Panc1 (cell line): ENCODE measurements around the gene KLHL3. TPM values are rescaled to one million over a fixed set of nuclear protein-coding genes. Genes with fewer than 3 reads are reported as not detected.
A peak's percentile ranks its signal among the peaks of the same experiment; 100 is the strongest.

Experiments used
- ATAC-seq: fragments of 200-7000 bp; cut with Tn5 transposase; 2 replicates; pipeline ENCODE4 v1.9.1; 2020; ENCODE audit warnings: mild to moderate bottlenecking, moderate library complexity
- BruUV-seq: library from RNA; stranded (reverse); fragments of 400-500 nt; replicated peaks from 2 replicates; lab custom pipeline; 2021; lab: Mats Ljungman, UMichigan
- CTCF ChIA-PET: fragments of 300-600 bp; sonication (Branson Sonifier 250); formaldehyde crosslinking; loops from one replicate; lab custom pipeline; 2022; ENCODE audit warnings: antibody characterized with exemption; lab: Charles Lee
- POLR2A ChIA-PET: fragments of 300-600 bp; sonication (Branson Sonifier 250); formaldehyde crosslinking; loops from one replicate; lab custom pipeline; 2022; ENCODE audit warnings: antibody characterized with exemption; lab: Charles Lee
- DNase-seq: peaks from one replicate; pipeline ENCODE4 v3.0.0-alpha.2; 2010; ENCODE audit warnings: low read depth, low spot score
- H3K27ac ChIP-seq: 2 replicates; pipeline ENCODE4 v1.5.1; 2011; ENCODE audit warnings: mild to moderate bottlenecking, low read length, inconsistent platforms
- H3K27me3 ChIP-seq: fragments of 200-500 bp; sonication (Bioruptor generic); 2 replicates; pipeline ENCODE4 v1.6.0; 2014; ENCODE audit warnings: low read length, inconsistent platforms; ENCODE audit not compliant: control insufficient read depth, insufficient read depth
- H3K36me3 ChIP-seq: fragments of 200-500 bp; sonication (Bioruptor generic); 2 replicates; pipeline ENCODE4 v1.5.1; 2014; ENCODE audit warnings: inconsistent platforms, mild to moderate bottlenecking, low read length, moderate library complexity; ENCODE audit not compliant: control insufficient read depth, insufficient read depth
- H3K4me1 ChIP-seq: 2 replicates; pipeline ENCODE4 v1.5.1; 2011; ENCODE audit warnings: inconsistent platforms, mild to moderate bottlenecking, low read length, moderate library complexity; ENCODE audit not compliant: control insufficient read depth, insufficient read depth
- H3K4me3 ChIP-seq, 2 experiments: 2 replicates each; pipeline ENCODE4 v1.5.1; 2011 to 2012; ENCODE audit warnings: low read depth in 2 of 2, low read length in 2 of 2, mild to moderate bottlenecking in 2 of 2, inconsistent platforms in 1 of 2, moderate library complexity in 1 of 2
- H3K9me3 ChIP-seq: fragments of 200-500 bp; sonication (Bioruptor generic); 2 replicates; pipeline ENCODE4 v1.5.1; 2014; ENCODE audit warnings: low read depth, mild to moderate bottlenecking, inconsistent platforms, low read length, moderate library complexity; ENCODE audit not compliant: control insufficient read depth, insufficient read depth
- CTCF ChIP-seq: fragments of 450-650 bp; IDR thresholded peaks from 2 replicates; pipeline ENCODE4 v1.5.1; 2017; ENCODE audit warnings: mild to moderate bottlenecking
- POLR2AphosphoS5 ChIP-seq: IDR thresholded peaks from 2 replicates; pipeline ENCODE4 v1.6.1; 2012; ENCODE audit warnings: mild to moderate bottlenecking, low read depth, low read length, moderate library complexity
- REST ChIP-seq, 2 experiments: IDR thresholded peaks; 2 replicates each; pipeline ENCODE4 v1.6.1; 2011 to 2012; ENCODE audit warnings: low read depth in 2 of 2, control low read depth in 1 of 2, low read length in 1 of 2, mild to moderate bottlenecking in 1 of 2, moderate library complexity in 1 of 2; ENCODE audit not compliant: insufficient read depth in 1 of 2
- SIN3A ChIP-seq: IDR thresholded peaks from 2 replicates; pipeline ENCODE4 v1.6.1; 2012; ENCODE audit warnings: low read depth, mild to moderate bottlenecking, low read length, moderate library complexity, borderline replicate concordance; ENCODE audit not compliant: insufficient read depth
- TCF7L2 ChIP-seq: IDR thresholded peaks from 2 replicates; pipeline ENCODE4 v1.6.1; 2011; ENCODE audit warnings: mild to moderate bottlenecking, low read depth, low read length, inconsistent platforms
- in situ Hi-C: cut with HindIII; loops from 2 replicates; pipeline ENCODE4 v1.10.0; 2016; ENCODE audit warnings: low sequenced_read_pairs, low pct_unique_long_range_greater_than_20kb
- intact Hi-C: fragments of 100-400 bp; cut with micrococcal nuclease; formaldehyde crosslinking; loops from one replicate; pipeline ENCODE4 v1.10.0; 2022; ENCODE audit not compliant: unreplicated experiment
- total RNA-seq: library from RNA; stranded (reverse); gene quantifications from one replicate; pipeline ENCODE4 v1.2.1, GENCODE V29; 2021; ENCODE audit not compliant: unreplicated experiment

Gene KLHL3
- total RNA-seq, 1 experiment from 2014 or later, result 1.9 TPM

GRCh38 chr5:137730336-137730735 lies 5.6 kb downstream of the KLHL3 start:
- POLR2A ChIA-PET, result no interaction called here
- DNase-seq (no peak), ATAC-seq (no peak)
- Histone ChIP-seq H3K36me3 (no peaks in the 10 kb centered on the region), H3K4me1 (no peaks in the 10 kb centered on the region; the same call in 1 of the 2 replicates), H3K9me3 (no peaks in the 10 kb centered on the region), H3K27me3 (0 out of 2 replicates have a peak, but pooled peaks cover 2% of the 10 kb centered on the region), H3K27ac (no peak overlapping the region), H3K4me3 (no peak overlapping the region)
- intact Hi-C loops (no loop called here), in situ Hi-C loops (no loop called here)
- BruUV-seq, result no TSS peak
- TF ChIP-seq CTCF (no peak), REST (IDR thresholded peaks at IDR 0.05; ENCODE audit: insufficient read depth in 1 of 2, low read depth in 2 of 2, low read length in 1 of 2) (no peak), POLR2AphosphoS5 (no peak), SIN3A (no peak), TCF7L2 (no peak)
- CTCF ChIA-PET, result no interaction called here

GRCh38 chr5:137728048-137728447 lies 7.8 kb downstream of the KLHL3 start:
- TF ChIP-seq CTCF (peak; percentile 8; the same call in 1 of the 2 replicates), SIN3A (no peak)
- intact Hi-C loops, result no loop called here
- CTCF ChIA-PET, result interaction anchor here (0.6 kb wide), 1 partner anchor 657 kb away, joined by 9 read pairs; no protein-coding TSS in a partner anchor
- Histone ChIP-seq H3K4me3 (no peak overlapping the region), H3K4me1 (no peaks in the 10 kb centered on the region), H3K27me3 (peaks cover 2% of the 10 kb centered on the region; the same call in 1 of the 2 replicates), H3K27ac (no peak overlapping the region), H3K9me3 (no peaks in the 10 kb centered on the region), H3K36me3 (no peaks in the 10 kb centered on the region)
- ATAC-seq, result no peak
- DNase-seq, result no peak
- in situ Hi-C loops, result no loop called here
- POLR2A ChIA-PET, result no interaction called here
- BruUV-seq, result no TSS peak
